Fibroblast of skin of back (primary cell): ENCODE data around the gene SCUBE1.

ENCODE experiments used
- DNase-seq: peaks from one replicate; pipeline ENCODE4 v3.0.0-alpha.2; 2013

The SCUBE1 gene

GRCh38 chr22:43212434-43212952 is 130.7 kb downstream of the SCUBE1 start:
- no peak for DNase-seq

- DNase-seq, result no peak
Observed at GRCh38 chr22:43211941-43212433, 131.2 kb downstream of the SCUBE1 start.

DNA sequence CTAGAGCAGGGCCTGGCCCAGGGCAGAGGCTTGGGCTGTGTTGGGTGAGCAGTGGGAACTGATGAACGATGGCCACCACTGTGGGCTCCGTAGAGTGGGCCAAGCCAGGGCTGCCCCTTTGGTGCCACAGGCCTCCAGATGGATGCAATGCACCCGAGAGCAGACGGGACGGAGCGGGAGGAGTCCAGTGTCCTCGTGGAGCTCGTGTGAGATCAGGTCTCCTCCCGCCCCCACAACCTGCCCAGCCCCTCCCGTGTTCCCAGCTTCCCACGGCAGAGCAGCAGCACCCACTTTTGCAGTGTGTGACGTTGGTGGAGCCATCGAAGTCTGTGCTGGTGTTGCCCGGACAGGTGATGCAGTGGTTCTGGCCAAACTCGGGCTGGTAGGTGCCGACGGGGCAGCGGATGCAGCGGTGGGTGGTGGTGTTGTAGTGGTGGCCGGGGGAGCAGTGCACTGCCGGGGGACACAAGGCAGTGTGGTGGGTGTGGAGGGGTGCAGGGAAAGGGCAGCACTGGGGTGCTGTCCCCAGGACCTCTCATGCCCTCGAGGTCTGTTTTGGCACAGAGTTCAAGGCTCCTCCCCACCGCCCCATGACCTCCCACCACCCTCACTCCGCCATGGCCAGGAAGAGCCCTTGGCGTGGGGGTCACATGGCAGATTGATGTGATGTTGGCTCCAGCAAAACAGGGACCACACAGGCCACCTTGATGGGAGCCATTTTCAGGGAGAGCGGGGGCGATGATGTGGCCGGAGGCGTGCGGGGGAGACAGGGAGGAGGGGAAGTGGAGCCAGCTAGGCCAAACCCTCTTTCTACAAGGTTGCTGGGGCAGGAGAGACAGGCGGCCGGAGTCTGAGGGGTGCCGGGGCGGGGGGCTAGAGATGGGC is 132.3 kb downstream of the SCUBE1 start:
- no peak for DNase-seq

DNA sequence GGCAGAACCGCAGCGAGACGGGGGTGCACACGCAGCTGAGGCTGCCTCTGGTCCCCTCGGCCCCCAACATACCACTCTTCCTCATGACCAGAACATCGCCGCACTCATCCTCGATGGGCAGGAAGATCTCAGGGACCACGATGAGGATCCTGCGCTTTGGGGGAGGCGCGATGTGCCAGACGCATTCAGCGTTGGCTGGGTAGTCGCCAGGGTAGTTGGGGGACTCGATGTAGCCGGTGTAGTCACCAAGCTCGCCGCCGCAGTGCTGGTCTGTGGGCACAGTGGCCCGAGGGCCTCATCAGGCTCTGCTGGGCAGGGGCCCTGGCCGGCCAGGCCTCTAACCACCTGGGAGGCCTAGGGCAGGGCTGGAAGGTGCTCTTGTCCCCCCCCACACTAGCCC is 133.2 kb downstream of the SCUBE1 start:
- DNase-seq, result no peak

DNA sequence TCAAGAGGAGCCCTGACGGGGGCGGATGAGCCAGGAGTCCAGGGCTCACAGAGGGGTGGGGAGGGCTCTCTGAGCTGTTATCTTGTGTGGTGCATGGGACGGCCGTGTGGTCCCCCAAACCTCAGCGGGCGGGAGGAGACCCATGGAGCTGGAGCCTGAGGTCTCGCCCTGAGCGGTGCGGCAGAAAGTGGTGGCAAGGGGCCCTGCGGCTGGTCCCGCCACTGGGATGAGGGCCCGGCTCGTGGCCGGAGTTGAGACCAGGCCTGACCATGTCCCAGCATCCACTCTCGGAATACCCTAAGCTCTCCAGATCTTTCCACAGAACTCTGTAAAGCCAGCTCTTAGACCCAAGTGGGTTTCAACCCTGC is 133.7 kb downstream of the SCUBE1 start:
- DNase-seq, result no peak

DNA sequence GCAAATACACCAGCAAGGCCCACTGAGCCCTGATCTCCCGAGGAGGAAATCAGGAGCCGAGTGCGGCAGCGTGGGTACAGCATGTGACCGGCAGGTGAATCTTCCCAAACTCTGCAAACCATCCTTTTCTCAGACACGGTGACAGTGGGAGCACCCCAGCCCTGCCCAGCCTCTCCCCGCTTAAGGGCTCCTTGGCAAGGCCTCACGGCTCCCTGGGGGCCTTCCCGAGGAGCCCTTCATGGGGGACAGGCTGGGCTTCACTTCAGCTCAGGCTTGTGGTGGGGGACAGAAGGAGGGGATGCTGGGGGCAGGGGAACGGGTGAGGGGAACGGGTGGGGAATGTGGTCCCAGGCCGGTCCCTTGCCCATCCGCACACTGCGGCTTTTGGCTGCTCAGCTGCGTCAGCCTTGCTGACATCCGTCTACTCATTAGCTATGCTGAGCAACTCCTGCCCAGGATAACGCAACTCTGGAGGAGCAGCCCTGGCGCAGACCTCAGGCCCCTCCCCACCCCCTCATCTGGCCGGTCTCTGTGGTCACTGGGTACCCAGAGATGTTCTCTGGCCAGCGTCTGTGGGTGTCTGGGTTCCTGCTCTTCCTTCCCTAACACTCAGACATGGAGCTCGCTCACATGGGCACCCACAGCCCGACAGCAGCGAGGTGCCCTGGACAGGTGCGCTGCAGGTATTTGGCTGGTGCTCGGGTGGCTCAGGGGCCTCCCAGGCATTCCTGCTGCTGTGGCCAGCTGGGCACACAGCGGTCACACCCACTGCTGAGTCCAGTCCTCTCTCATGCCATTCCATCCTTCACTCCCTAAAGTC is 134.3 kb downstream of the SCUBE1 start:
- no peak for DNase-seq

DNA sequence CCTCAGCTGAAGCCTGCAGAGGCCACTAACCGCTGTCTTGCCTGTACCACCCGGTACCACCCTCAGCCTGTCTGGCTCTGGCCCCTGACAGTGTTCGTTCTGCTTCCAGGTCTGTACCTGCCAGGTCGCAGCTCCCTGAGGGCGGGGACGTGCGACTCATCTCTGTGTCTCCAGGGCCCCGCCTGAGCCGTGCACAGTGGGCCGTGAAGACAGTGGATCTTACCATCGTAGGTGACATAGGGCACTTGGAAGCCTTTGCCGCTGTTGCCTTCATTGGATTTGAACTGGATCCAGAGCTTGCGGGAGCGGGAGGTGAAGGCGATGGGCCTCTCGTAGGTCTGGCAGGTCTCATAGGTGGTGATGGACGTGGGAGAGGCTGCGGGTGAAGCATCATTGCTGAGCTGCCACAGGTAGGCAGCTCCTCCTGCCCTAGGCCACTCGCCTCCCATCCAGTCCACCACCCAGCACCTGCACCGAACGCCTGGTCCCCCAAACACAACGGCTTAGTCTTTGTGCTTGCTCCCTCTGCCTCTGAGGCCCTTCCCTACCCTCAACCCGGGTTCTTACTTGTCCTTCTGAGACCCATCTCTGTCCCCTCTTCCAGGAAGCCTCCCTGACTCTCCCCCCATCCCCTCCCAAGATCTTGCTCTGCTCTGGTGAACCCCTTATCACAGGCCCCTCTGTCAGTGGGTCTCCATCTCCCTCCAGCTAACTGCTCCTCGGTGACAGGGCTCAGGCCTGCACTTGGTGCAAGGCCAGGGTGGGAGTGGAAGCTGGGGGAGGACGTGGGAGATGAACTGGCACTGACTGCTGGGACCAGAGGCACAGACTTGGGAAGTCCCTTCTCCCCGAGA is 135.1 kb downstream of the SCUBE1 start:
- DNase-seq, result no peak

GRCh38 chr22:43207386-43207785 is 135.8 kb downstream of the SCUBE1 start:
- no peak for DNase-seq

DNA sequence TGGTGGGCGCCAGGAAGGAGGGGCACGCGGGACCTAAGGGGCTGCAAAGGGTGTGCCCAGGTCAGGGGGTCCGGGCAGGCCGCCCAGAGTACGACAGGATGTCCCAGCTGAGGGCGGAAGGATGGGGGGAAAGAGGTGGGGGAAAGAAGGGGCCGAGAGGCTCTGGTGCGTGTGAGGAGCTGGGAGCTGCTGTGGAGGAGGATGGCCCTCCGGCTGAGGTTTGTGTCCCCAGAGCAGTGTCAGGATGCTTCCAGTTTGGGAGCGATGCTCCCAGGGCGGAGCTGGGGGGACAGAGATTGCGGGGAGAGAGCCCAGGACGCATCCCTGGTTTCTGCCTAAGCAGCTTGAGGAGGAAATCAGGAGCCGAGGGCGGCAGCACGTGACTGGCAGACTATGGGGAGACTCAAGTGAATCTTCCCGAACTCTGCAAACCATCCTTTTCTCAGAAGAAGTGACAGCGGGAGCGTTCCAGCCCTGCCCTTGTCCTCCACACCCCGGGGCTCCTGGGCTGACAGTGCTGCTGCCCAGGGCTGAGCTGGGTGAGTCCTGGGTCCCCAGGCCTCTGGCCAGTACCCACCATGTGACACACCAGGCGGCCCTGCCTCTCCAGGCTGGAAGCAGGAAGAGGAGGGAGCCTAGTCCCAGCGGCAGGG is 136.5 kb downstream of the SCUBE1 start:
- DNase-seq, result no peak

GRCh38 chr22:43205748-43206508 is 137.2 kb downstream of the SCUBE1 start:
- no peak for DNase-seq

- DNase-seq, result no peak
Observed at GRCh38 chr22:43205261-43205691, 137.9 kb downstream of the SCUBE1 start.

GRCh38 chr22:43203471-43203981 is 139.6 kb downstream of the SCUBE1 start:
- DNase-seq, result no peak

GRCh38 chr22:43202756-43203410 is 140.3 kb downstream of the SCUBE1 start:
- DNase-seq, result no peak

DNA sequence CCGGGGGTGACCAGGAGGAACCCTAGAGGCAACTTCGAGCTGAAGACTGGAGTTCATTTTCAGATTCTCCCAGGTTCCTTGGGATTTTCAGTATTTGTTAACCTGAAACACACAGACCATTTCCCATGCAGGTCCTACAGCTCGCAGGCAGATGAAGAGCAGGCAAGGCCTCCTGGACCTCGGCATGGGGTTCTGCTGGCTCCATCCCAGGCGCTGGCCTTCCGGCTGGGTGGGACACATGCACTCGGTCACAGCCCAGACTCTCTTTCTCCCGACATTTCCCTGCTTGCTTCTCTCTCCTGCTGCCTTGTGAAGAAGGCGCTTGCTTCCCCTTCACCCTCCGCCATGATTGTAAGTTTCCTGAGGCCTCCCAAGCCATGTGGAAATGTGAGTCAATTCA is 140.8 kb downstream of the SCUBE1 start:
- no peak for DNase-seq

- no peak for DNase-seq
Observed at GRCh38 chr22:43201486-43202219, 141.5 kb downstream of the SCUBE1 start.

GRCh38 chr22:43200555-43200954 is 142.6 kb downstream of the SCUBE1 start:
- DNase-seq, result no peak

- no peak for DNase-seq
Observed at GRCh38 chr22:43200031-43200430, 143.1 kb downstream of the SCUBE1 start.

GRCh38 chr22:43199541-43199940 is 143.6 kb downstream of the SCUBE1 start:
- no peak for DNase-seq

GRCh38 chr22:43198936-43199335 is 144.2 kb downstream of the SCUBE1 start:
- DNase-seq, result peak; percentile 35
